ENCODE measurements around the gene COLQ.
A peak's percentile ranks its signal among the peaks of the same experiment; 100 is the strongest.

The COLQ gene

DNA sequence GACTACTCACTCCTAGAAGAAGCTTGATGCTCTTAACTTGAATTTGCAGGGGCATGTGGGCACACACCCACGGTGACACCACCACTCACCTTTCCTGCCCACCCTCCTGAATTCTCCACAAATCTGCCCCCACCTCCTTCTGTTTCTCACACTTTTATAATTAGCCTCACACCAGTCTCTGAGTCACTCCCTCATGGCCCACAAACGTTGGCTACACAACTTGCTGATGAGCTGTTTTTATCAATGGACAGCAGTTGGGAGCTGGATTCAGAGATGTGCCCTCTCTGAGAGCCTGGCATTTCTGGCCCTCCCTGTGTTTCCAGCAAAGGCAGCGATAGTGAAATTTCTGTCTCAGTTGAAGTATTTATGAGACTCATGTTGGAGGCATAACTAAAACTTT, 1.3 kb downstream of the COLQ start:
- no peak for DNase-seq (ENCODE audit: low read depth)

DNA sequence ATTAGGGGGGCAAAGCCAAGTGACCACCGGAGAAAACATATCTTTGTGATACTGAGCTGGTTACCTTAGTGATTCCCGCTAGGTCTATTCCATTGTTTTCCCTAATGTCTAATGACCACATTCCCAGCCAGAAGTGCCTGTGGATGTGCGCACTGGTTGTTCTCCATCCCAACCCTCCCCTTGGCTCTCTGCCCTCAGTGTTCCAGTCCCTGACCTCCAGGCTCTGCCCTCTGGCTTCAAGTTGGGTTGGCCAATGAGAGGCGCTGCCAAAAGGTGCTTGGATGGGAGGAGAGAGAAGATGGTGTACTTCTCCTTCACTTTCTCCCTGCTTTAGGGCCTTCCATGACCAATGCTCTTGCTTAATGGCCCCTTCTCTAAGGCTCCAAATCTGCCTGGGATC, 2.4 kb downstream of the COLQ start:
- DNase-seq (ENCODE audit: low read depth) = no peak

DNA sequence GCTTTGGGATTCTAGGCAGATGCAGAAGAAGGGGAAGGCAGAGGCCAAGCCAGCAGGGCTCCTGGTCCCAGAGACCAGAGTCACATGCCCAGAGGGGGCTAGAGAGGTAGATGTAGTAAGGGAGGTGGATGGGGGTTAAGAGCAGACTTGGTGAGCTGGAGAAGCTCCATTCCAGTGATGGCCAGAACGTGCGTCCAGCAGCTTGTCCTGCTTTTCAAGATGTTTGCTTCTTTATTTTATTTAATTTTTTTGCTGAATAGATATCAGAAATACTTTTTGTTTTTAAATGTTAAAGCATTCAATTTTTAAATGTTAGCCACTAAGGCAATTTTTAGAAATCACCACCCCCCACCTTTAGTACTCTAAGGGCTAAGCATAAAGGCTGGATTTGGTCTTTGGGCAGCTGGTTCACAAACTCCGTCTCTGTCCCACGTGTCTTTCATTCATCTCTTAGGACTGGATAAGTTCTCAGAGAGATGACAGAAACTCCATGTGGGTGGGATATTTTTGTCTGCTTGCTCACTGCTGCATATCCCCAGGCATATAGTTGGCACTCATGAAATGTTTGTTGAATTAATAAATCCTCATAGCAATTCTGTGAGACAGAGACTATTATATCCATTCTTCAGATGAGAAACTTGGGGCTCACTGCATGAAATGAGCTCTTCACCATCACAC, 6.7 kb downstream of the COLQ start:
- DNase-seq (ENCODE audit: low read depth) = no peak

DNA sequence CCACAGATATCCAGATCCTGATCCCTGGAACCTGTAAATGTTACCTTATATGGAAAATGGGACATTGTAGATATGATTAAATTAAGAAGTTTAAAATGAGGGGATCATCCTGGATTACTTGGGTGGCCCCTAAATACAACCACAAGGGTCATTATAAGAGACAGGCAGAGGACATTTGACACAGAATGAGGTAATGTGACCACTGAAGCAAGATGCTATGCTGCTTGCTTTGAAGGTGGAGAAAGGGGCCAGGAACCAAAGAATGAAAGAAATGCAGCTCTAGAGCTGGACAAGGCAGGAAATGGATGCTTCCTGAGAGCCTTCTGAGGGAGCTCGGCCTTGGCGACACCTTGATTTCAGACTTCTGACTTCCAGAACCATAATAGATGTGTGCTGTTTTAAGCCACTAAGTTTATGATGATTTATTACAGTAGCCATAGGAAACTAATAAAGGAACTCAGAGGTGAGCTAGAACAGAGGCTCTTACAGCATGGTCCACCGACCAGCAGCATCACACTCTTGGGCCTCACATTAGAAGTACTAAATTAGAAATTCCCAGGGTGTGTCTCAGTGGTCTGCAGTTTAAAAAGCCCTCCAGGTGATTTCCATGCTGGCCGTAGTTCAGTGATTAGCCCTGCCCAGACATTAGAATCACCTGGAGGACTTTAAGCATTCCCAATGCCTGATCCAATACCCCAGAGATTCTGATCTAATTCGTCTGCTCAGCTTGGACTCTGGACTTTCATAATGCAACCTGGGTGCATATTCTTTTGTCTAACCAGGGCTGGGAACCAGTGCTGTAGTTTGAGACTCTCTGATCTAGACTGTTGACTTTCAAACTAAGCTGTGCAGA, 7.5 kb downstream of the COLQ start:
- no peak for DNase-seq (ENCODE audit: low read depth)

DNA sequence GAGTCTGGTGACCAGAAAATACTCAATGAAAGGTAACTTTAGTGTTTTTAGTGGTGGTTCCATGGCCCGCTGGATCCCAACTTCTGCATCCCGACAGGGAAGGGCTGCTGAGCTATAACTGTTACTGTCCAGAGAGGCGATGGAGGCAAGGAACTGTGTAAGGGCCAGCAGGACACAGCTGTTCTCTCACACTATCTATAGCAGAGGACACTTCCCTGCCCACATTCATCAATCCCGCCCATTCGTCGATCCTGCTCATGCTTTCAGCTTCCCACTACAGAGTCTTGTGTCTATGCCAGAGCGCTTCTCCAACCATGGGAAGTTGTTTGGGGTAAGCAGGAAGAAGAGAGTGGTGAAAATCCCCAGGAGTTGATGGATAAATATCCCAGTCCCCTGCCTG, 8.4 kb downstream of the COLQ start:
- no peak for DNase-seq (ENCODE audit: low read depth)

DNA sequence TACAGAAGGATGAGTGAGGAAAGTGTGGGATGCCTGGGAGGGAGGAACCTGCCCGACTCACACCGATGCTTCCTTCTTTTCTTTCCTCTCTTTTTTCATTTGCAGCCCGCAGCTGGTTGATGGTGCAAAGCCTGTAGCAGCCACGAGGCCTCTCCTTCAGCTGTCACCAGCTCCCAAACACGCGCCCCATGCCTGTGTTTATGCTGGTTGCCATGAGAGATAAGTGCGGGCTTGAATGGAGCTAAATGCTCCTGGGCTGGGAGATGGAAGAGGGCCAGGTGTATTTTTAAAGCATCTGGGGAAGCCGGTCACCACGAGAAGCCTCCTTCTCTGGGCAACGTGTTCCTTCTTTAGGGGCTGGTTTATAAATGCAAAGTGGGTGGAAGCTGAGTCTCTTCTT, 9.3 kb downstream of the COLQ start:
- no peak for DNase-seq (ENCODE audit: low read depth)

DNA sequence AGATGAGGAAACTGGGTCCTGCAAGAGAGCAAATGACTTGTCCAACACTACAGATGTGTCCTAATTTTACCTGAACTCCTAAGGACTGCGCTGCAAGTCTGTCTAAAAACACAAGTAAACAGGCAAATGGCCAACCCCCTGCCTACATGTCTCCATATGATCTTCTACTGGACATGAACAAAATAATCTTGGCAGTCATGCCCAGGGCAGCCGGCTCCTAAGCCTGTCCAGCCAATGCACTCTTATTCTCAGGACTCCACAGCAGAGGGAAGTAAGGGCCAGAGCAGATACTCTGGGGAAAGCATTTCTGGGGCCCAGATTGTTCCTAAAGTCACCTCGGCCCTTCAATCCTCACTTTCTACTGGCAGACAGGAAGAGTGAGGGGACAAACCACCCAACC, 10.3 kb downstream of the COLQ start:
- DNase-seq (ENCODE audit: low read depth) = no peak

DNA sequence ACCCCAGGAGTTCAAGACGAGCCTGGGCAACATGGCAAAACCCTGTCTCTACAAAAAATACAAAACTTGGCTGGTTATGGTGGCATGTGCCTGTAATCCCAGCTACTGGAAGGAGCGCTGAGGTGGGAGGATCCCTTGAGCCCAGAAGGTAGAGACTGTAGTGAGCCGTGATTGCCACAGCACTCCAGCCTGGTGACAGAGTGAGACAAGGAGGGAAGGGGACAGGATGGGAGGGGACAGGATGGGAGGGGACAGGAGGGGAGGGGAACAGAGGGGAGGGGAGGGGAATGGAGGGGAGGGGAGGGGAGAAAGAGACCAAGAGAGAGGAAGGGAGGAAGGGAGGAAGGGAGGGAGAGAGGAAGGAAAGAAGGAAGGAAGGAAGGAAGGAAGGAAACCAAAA, 11.0 kb downstream of the COLQ start:
- no peak for DNase-seq (ENCODE audit: low read depth)

DNA sequence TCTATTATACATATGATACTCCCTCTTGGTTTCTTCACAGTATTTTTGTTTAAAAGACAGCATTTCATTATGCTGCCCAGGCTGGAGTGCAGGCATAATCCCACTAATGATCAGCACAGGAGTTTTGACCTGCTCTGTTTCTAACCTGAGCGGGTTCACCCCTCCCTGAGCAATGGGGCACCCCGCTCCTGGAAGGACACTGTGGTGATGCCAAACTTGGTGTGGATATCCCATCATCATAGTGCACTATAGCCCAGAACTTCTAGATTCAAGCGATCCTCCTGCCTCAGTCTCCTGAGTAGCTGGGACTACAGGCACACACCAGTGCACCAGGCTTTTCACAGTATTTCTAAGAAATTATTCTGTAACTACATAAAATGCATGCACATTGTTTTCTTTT, 14.9 kb downstream of the COLQ start:
- no peak for DNase-seq (ENCODE audit: low read depth)

DNA sequence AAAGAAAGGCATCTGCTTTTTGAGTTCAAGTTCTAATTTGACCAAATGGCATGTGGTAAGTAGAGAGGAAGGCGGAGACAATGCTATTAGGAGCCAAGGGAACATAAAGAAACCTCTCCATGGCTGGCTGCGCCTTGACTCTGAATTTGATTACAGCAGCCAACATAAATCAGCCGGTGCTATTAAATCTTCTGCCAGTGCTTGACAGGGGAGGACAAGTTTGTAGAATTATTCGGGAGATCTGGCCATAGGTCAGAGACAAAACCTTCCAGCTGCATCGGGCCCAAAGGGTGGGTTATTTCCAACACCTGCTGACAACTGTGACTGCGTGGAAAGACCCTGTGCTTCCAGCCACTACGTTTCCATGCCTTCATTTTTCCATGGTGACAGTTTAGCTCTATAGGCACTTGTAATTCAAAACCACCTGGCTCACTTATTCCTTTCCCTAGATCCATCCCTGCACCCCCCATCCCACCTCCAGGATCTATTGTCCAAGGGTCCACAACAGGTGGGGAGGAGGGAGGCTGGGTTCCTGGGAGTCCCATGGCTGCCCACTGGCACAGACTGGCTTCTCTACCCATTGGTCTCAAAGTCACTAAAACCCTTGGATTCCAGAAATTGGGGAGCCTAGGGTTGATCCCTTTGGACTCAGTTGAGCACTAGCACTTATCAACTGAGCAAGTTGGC, 15.9 kb downstream of the COLQ start:
- no peak for DNase-seq (ENCODE audit: low read depth)

DNA sequence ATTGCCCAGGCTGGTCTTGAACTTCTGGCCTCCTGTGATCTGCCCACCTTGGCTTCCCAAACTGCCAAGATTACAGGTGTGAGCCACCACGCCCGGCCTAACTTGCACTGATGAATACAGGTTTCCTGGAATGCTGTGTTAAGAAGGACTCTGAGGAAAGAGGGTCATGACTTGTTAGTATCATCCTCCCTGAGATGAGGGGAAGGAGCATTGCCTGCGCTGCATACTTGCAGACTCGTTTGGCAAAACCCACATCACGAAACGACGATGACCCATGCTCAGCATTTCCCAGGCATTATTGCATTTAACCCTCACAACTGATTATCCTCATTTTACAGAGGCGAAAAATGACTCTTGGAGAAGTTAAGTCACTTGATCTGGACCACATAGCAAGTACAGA, 18.9 kb downstream of the COLQ start:
- no peak for DNase-seq (ENCODE audit: low read depth)

DNA sequence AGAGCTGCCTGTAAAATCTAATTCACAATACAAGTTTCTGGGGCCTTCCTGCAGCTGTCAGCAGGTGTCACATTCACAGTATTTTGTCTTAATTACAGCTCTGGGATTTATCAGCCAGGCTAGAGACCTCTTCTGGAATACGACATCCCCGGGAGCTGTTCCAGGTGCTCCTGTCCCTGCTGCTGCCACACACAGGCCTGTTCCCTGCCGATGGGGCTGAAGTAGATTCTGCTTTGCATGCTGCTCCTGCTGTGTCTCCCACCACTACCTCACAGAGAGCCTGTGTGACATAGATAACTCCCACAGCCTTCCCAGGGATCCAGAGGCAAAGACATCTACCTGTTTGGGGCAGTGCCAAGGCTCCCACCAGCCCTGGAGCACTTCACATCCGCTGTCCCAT, 20.4 kb downstream of the COLQ start:
- no peak for DNase-seq (ENCODE audit: low read depth)

DNA sequence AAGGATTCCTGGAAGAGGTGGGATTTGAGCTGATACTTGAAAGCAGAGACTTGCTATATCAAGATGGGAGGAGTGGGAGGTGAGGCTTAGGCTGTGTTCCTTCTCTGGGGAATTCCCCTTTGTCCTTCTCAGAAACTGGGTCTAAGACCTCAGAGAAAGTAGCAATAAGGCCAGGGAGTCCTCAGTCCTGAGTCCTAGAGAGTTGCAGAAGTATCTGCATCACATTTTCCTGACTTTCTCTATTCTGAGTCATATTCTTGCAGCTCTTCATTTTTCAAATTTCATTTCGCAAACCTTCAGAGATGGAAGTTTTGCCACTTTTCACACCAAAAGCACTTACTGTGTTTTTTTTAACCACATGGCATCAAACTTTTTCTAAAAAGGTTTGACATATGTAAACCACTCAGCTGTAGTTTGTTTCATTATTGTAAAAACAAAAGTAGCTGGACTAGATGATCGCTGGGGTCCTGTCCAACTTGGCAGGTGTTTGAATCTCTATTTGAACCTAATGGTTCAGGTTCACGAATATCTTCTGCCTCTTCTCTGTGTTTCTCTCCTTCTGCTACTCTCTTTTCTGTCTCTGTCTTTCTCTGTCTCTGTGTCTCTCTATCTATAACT, 21.3 kb downstream of the COLQ start:
- peak; percentile 30 for DNase-seq (ENCODE audit: low read depth)

DNA sequence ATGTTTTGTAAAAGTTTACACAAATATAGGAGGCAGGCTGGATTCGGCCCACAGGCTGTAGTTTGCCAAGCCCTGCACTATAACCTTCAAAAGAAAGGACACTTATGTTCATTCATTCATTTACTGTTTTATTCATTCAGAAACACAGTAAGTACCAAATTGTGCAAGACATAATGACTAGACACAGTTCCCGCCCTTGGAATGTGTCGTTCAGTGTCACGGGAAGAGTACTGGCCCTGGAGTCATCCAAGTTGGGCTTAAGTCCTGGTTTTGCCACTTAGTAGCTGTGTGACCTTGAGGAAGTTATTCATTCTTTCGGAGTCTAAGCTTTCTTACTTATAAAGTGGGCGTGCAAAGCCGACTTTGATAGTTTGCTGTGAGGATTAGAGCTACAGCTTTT, 22.0 kb downstream of the COLQ start:
- DNase-seq (ENCODE audit: low read depth) = peak; percentile 14

DNA sequence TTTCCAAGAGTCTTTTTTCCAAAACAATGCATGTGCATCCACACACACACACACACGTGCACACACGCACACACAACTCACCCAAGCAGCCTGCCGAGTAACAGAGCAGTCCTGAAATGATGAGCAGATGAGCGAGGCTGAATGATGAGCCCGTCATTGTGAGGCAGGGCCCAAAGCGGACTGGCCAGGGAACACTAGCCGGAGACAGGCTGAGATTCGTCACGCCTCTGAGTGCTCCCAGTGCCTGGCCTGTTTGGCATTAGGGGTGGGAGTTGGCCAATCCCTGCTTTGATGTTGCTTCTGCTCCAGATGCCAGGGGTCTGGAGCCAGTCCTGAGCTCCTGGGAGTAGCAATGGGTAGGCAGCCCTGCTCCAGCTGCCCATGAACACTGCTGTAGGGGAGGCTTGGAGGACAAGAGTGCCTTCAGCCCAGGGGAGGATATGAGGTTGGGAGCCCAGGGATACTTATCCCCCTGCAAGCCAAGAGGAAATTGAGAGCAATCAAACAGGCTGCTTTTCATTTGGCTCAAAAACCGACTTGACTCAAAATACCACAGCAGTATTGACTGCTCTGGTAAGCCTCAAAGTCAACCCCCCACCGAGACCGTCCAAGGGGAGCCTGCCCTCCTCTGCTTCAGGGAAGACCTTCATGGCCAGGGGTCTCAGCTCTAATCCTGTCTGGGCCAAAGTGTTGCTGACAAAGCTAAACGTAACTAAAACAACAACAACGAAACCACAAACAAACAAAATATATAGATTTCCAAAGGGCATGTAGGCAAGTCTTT, 22.9 kb downstream of the COLQ start:
- DNase-seq (ENCODE audit: low read depth) = no peak

DNA sequence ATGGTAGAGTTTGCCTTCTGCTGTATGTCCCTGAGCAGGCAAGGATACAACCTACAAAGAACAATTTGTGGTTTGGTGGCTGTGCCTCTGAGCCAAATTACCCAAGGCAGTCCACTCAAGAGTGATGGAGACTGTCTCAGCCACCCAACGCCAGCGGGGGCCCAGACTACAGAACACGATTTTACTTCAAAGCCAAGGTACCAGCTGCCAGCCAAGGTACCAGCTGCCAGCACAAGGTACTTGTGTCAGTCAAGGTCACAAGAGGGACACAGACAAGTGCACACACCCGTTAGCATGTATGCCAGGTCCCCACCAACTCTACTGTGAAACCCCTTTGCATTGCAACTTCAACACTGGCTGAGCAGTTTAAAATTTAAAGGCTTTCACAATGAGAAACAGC, 23.5 kb downstream of the COLQ start:
- DNase-seq (ENCODE audit: low read depth) = no peak

DNA sequence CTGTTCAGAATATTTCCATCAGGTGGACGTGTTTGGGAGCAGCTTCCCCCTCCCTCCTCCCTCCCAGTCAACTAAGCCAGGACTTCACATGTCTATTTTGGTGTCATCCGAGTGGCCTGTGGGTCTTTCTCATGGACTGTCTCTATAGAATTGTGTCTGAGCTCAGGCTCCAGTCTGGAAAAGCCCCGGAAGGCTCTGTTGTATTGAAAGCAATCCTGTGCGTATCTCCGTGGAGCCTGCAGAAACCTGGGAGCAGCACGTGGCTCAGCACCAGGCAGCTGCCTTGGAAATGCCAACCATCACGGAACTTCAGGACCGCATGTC, 25.2 kb downstream of the COLQ start:
- no peak for DNase-seq (ENCODE audit: low read depth)

DNA sequence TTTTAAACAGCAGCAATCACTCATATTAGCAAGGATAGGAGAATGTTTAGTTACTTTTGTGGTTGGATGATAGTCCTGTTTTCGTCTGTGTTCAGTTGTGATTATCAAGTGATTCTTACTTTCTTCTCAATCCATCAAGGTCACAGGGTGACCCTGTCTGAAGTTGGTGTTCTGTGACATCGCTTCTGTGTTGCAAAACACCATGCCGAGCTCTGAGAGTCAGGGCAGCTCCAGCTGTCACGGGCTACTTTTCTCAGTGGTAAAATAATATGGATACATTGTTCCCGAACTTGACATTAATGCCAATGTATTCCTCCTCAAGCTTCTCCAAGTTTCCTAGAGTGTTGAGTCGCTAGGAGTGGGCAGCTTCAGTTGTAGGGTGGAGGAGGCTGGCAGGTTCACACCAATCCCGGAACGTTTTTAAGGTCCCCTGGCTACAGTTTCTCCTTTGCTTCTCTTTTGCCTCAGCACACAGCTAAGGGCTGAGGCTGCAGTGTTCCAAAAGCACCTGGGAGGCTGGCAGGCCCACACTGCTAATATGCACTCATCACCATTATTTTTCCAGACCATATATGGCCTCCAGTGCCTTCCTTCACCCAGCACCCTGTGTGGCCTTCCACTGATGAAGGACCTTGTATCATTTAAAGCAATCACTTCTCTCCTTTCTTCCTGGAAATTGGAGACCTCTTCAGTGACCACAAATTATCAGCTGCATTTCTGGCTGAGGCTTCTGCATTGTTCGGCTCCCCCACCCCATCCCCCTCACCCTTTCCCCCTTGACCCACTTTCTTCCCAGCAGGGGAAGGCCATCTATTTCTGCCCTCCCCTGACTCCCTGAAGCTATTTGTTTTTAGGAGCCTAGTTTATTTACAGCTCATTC, 25.8 kb downstream of the COLQ start:
- no peak for DNase-seq (ENCODE audit: low read depth)

DNA sequence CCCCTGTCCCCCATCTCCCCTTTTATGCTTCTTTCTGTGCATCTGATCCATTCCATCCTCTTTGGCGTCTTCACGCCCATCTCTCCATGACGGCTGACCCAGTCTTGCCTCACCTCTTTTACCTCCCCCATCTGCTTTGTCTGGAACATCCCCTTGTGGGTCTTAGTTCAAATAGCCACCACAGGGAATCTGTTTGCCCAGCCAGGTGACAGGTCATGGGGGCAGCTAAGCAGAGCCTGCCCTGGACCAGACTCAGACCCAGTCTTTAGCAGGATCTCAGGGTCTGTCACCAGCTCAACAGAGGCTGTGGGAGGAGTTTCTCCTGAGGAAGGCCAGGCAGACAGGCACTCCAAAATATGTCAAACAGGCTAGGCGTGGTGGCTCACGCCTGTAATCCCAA, 28.1 kb downstream of the COLQ start:
- no peak for DNase-seq (ENCODE audit: low read depth)

DNA sequence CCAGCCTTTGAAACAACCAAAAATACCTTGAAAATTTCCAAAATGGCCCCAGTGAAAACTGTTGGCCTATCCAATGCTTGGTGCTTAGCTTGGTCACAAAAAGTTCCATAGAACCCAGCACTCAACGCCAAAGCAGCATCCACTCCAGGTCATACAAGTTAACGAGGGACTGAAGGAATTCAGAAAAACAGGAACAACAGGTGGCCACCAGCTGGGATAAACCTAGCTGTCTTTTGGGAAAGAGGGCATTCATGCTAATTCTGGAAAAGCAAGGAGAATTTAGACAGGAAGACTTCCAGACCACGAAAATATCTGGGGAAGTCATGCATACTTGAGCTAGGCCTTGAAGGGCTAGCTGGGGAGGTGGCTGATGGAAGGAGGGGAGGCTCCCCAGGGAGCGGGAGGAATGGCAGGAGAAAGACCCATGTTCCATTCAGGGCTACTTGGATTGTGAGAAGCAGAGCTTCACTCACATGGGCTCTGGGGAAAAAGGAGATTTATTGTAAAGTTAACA, 28.6 kb downstream of the COLQ start:
- no peak for DNase-seq (ENCODE audit: low read depth)

DNA sequence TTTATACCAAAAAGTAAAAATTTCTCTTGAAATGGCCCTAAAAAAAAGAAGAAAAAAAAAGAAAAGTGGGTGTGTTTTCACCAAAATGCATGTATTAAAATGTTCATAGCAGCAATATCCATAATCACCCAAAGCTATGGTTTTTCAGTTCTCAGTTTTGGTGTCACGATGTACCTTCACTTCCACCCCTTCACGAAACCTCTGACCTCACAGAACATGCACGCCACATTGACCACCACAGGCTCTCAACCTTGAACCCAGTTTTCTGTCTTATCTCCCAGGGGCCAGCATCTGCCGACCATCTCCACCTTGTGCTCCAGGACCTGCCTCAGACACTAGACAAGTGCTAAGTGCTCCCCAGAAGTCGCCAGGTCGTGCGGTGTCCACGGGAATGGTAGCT, 30.4 kb downstream of the COLQ start:
- no peak for DNase-seq (ENCODE audit: low read depth)

All from amniotic epithelial cell (primary cell).